HG03469 (cell line): ENCODE measurements around the gene FXYD5.
"Not testable (repeated sequence)": the region's sequence is repeated elsewhere in the genome, so short reads cannot be mapped to it uniquely, and the experiment has no call there.

Source experiments
- ATAC-seq: cut with Tn5 transposase; IDR thresholded peaks from one replicate; pipeline ENCODE4 v1.9.1; 2021; ENCODE audit warnings: mild to moderate bottlenecking, moderate library complexity, moderate number of reproducible peaks; ENCODE audit not compliant: unreplicated experiment

FXYD5 gene

DNA sequence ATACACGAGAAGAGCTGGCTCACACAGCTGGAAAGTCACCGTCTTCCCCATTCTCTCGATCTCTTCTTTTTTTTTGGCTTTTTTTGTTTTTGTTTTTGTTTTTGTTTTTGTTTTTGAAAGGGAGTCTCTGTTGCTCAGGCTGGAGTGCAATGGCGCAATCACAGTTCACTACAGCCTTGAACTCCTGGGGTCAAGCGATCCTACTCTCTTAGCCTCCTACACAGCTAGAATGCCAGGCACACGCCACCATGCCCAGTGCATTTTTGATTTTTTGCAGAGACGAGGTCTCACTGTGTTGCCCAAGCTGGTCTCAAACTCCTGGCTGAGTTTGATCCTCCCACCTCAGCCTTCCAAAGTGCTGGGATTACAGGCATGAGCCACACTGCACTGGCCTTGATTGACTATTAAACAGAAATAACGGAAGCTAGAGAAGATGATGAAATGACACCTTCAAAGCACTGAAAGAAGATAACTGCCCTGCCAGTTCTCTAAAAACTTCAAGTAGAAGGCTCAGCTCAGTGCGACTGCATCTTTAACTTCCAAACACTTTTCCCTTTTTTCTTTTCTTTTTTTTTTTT, 34.9 kb upstream of the FXYD5 start:
- ATAC-seq = no peak

DNA sequence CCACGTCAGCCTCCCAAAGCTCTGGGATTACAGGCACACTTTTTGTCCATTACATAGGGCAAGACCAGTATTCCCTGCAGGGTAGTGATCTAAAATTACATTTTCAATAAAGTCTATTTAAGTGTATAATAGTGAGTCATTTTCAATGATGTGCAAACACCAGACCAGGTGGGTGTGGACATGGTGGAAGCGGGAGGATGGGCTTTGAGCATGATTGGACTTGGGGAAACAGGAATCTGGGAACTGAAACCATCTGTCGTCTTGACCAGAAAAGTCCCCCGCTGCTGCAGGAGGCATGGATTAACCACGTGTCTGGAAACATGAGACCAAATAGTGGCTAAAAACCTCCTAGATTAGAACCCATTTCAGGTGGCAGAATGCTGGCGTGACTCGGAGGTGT, 34.0 kb upstream of the FXYD5 start:
- no peak for ATAC-seq

DNA sequence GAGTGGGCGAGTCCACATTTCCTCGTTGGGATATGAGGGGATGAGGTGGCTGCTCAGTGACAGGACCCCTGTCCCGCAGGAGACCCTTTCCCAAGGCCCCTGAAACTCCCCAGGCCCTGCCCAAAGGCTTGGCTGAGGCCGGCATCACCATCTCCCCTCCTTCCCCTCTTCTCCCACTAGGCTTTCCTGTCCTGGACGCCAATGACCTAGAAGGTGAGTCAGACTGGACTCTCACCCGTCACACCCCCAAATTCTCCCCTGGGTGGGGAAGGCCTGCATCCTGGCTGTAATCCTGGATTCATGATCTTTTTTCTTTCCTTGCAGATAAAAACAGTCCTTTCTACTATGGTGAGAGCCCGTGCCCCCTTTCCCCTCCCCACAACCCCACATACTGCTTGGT, 33.6 kb upstream of the FXYD5 start:
- no peak for ATAC-seq

DNA sequence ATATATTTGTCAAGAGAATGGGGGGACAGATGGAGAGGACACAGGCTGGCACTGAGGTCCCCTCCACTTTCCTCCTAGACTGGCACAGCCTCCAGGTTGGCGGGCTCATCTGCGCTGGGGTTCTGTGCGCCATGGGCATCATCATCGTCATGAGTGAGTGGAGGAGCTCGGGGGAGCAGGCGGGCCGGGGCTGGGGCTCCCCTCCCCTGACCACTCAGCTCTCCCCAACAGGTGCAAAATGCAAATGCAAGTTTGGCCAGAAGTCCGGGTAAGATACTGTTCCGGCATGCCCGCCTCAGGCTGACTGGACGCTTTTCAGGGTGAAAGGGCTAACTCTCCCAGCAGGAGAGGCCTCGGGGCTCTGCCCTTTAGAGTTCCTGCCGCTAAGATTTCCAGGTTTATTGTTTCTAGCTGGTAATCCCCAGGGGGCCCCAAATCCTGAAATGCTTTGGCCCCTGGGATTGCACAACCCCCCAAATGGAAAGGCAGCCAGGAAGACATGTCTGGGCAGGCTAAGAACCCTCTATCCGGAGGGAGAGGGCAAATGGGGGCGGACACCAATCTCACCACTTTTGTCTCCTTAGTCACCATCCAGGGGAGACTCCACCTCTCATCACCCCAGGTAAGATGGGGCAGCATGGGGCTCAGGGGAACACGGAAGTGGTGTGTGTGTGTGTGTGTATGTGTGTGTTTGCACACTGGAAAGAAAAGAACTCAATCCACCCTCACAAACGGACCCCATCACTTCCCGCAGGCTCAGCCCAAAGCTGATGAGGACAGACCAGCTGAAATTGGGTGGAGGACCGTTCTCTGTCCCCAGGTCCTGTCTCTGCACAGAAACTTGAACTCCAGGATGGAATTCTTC, 31.6 kb upstream of the FXYD5 start:
- ATAC-seq = no peak

DNA sequence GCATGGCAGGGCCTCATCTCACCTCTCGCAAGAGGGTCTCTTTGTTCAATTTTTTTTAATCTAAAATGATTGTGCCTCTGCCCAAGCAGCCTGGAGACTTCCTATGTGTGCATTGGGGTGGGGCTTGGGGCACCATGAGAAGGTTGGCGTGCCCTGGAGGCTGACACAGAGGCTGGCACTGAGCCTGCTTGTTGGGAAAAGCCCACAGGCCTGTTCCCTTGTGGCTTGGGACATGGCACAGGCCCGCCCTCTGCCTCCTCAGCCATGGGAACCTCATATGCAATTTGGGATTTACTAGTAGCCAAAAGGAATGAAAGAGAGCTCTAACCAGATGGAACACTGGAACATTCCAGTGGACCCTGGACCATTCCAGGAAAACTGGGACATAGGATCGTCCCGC, 31.0 kb upstream of the FXYD5 start:
- ATAC-seq = no peak

DNA sequence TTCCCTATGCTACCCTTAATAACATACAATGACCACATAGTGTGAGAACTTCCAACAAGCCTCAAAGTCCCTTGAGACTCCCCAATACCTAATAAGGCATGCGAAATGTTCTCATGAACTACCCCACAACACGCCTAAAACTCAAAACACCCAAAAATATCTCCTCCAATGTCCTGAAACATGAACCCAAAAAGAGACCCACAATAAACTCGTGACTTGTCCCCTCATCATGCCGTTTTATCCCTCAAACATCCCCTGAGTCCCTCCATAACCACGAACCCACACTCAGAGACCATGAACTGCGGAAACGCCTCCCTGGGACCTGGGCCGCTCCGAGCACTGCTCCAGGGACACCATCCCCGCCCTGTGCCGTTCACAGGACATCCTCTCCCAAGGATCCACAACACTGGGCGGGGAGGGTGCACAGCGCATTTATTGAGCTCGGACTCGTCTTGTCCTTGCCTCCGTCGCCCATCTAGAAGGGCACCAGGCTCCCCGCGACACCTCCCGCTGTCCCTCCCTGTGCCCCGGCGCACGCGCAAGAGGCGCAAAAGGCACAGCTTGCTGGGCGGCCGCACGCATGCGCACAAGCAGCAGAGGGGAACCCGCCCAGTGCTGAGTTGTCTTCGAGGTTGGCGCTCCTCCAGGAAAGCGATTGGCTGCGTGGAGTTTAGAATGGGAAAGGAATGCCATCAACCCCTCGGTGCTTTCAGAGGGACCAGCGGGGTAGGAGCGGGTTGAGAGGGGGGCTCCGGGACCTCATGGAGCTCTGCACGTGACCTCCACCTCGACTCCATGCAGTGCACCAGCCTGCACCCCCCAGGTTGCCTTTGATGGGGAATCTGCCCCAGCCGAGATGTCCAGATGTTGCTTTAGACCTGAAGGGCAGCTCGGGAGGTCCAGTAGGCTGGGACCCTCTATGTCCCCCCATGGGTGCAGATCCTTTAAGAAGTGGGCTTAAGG, 30.2 kb upstream of the FXYD5 start:
- peak; percentile 65 for ATAC-seq

DNA sequence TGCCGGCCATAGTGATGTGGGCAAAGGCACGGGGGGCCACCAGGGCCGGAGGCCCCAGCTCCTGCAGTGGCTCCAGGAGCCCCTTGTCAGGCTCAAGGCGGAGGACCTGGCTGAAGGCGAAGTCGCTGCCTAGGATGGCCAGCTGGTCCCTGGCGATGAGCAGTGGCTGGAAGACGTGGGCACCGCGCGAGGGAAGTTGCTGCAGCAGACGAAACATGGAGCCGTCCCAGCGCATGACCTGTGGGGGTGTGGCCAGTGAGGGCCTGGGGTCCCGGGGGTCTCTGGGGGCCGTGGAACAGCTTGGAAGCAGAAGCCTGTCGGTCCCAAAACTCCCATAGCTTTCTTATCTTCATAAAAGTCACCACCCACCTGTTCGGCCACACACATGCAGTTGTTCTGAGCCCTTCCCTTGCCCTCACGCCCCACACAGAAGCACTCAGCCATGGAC, 29.2 kb upstream of the FXYD5 start:
- no peak for ATAC-seq

DNA sequence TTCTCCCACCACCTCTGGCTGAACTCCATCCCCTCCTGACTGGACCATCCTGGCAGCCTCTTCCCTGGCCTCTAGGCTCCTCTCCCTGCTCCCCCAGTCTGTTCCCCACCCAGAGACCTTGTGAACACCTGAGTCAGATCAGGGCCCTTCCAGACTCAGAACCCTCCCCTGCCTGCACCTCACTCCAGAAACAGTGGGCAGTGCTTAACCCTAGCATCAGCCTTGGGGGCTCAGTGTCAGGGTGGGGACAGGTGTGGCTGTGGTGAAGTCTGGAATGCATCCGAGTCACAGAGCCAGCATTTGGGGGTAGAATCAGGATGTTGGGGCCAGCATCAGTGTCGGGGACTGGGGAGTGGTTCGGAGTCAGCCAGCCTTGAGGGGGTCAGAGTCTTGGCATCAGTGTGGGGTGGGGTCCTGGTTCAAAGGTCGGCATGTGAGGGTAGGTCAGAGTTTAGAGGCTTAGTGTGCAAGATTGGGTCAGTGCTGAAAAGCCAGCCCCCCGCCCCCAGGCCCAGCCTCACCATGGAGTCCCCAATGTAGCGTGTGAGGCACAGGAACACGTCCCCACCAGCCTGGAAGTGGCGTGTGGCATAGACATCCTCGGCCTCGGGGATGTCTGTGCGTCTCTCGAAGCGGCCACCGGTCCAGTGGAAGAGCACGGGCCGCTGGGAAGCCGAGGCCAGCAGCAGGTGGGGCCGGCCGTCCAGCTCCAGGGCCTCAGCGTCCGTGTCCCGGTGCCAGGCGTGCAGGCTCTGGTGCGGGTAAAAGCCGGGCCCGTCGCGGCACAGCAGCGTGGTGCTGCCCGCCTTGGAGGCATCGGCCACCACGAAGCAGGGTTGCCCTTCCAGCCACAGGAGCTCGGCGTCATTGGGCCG, 28.5 kb upstream of the FXYD5 start:
- no peak for ATAC-seq

DNA sequence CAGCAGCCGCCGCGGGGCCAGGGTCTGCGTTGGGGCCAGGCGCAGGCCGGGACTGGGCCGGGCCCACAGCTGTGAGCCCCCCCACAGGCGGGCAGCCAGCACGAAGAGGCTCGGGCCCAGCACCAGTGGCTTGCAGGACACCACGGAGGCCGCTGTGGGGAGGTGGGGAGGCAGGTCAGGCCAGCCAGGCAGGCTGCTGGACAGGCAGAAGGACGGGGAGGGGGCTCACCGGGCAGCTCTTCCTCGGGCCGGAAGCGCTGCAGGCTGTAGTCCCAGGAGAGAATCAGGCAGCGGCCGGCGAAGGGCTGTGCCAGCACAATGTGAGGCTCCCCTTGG, 27.9 kb upstream of the FXYD5 start:
- ATAC-seq = no peak

DNA sequence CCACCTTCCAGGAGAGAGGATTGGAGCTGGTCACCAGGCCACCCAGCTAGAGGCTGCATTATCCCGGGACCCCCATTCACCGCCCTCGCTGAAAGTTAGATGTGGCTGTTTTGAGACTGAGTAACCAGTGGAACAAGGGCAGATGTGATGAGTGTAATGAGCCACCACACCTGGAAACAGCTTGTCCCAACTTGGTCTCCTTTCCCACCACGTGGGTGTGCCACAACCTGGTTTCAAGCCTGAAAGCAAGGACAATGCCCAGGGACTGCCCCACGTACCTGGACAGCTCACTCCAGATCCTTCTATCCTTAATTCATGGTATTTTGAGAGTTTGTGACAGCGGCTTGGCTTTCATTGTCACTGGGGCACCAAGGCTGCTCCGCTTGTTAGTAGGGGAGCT, 26.7 kb upstream of the FXYD5 start:
- ATAC-seq = no peak

DNA sequence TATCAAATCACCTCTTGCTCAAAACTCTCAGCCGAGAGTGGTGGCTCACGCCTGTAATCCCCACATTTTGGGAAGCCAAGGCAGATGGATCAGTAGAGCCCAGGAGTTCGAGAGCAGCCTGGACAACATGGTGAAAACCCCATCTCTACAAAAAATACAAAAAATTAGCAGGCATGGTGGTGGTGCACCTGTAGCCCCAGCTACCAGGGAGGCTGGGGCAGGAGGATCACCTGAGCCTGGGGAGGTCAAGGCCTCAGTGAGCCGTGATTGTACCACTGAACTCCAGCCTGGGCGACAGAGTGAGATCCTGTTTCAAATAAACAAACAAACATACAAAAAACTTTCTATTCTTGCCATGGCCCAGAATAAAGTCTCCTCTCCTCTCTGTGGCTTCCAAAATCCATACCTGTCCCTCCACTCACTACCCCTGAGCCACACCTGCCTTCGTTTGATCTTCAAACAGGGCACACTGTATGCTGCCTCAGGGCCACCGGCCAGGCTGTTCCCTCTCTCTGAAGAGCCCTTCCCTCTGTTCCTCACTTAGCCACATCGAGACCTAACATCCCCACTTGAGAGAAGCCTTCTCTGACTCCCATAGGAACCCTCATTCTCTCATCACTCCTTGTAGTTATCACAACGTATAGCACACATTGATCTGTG, 26.0 kb upstream of the FXYD5 start:
- no peak for ATAC-seq

DNA sequence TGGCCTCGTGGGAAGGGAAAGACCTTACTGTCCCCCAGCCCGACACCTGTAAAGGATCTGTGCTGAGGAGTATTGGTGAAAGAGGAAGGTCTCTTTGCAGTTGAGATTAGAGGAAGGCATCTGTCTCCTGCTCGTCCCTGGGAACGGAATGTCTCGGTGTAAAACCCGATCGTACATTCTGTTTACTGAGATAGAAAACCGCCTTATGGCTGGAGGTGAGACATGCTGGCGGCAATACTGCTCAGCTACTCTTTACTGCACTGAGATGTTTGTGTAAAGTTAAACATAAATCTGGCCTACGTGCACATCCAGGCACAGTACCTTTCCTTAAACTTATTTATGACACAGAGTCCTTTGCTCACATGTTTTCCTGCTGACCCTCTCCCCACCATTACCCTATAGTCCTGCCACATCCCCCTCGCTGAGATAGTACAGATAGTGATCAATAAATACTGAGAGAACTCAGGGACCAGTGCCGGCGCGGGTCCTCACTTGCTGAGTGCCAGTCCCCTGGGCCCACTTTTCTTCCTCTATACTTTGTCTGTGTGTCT, 24.7 kb upstream of the FXYD5 start:
- ATAC-seq = not testable (repeated sequence)

DNA sequence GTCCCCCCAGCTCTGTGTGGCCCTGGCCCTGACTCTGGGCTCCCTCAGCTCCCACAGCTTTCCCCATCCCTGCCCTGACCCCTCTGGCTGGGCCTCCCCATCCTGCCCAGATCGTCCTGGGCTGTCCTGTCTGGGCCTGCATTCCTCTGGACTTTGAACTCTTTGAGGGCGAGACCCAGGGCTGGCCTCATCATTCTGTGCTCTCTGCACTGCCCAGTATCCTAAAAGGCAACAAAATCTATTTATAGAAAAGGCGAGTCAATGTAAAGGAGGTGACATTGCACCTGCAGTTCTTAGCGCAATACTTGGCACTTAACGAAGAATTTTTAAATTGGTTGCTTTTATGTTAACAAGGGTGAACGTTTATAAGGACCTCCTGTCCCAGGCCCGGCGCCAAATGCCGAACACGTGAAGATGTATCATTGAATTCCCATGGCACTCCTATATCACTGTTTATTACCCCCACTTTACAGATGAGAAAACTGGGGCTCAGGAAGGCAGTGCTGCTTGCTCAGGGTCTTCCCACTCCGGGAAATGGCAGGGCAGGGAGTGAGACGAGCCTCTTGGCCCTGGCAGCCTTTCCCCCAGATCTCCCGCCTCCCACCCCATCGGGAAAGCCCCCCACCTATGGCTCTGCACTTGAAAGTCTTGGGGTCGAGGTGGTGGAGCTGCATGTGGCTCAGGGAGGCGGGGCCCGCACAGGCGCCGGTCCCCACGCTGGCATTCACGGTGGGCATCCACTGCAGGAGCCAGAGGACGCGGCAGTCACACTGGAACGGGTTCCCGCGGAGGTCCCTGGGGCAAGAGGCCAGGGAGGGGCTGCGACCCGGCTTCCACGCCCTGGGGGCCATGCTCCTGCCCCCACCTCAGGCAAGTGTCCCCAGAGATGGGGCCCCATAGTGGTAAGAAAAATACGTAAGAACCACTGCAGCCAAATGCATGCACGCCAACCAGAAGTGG, 23.5 kb upstream of the FXYD5 start:
- ATAC-seq = no peak

DNA sequence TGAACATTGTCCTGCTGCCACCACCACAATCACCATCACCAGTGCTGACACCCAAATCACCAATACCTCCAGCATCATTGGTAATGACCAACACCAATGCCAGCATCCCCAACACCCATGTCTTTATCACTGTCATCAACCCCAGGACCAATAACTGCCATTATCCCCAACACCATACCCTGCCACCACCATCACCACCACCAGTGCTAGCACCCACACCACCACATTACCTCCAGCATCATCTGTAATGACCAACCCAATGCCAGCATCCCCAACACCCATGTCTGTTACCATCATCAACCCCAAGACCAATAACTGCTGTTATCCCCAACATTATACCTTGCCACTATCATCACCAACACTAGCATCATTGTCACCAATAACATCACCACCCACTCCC, 22.3 kb upstream of the FXYD5 start:
- no peak for ATAC-seq

DNA sequence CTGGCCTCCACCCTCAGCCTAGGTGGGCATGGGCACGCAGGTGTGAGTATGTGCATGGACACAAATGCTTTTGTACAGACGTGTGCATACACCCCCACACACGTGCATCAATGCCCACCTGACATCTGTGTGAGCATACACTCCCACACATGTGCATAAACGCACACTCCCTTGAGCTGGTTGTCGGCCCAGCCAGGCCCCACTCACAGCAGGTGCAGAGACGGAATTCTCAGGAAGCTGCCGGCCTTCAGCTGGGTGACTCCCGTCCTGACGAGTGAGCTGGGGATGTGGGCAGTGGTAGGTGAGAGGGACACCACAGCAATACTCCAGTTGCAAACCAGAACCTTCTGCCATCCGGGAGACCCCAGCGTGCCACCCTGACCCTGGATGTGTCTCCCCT, 20.7 kb upstream of the FXYD5 start:
- ATAC-seq = no peak

DNA sequence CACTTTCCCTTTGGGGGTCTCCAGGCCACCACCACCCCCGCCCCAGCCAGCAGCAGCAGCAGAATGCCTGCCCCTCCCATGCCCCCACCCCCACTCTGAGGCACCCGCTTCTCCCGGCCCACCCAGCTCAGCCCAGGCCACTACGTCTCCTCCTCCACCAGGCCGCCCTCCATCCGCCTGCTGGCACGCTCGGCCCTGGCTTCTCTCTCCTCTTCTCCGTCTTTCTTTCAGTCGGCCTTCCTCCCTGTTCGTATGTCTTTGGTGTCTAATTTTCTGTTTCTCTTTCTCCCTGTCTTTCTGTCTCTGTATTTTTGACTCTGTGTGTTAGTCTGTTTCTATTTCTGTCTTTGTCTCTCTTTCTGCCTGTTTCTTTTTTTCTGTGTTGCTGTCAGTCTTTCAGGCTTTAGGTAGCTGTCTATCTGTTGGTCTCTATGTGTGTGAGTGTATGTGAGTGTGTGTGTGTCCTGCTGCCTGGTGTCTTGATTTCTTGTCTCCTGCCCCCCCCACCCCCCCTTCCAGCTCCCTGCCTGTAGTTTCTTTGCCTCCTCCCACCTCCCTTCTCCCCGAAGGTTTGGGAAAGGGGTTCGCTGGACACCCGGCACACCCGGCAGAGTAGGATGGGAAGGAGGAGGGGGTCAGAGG, 19.8 kb upstream of the FXYD5 start, which contains the start of gene LGI4:
Gene LGI4, minus strand, starts transcription at position 459 of the 642 bp plus-strand sequence. Its CDS starts 379 bp downstream, at position 80.
- ATAC-seq = no peak

DNA sequence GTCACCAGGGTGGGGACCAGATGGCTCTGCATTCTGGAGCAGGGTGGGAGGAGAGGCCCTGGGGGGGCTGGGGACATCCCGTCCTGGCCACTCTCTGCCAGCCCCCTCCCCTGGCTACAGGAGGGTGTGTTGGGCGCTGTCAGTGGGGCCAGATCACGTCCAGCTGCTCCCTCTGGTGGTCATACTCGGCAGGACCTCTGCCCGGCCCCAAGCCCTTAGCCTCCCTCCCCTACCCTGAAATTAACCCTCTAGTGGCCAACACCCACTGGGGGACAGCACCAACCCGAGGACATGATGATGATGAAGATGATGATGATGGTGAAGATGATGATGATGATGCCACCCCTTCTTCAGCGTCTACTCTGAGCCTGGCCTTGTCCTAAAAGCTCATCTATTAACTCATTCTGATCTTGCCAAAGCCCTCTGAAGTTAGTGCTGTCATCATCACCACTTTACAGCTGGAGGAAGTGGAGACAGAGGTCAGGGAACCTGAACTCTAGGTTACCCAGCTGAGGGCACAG, 19.1 kb upstream of the FXYD5 start:
- ATAC-seq = no peak

DNA sequence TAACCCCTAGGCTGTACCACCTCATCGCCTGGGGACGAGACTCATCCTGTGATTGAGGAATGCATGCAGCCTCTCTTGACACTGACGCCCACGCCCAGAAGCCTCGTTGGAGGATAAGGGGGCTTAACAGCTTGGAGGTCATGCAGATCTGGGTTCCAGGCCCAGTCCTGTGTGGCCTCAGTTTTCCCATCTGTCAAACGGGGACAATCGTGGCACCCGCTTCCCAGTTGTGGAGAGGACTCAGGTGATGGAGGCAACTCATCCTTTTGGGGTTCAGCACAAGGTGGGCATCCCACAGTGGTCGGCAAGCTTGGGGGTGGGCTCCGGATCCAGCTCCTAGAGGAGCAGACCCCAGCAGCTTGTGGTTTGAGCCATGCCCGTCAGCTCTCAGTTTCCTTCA, 18.3 kb upstream of the FXYD5 start:
- no peak for ATAC-seq
